HepG2 (cell line): ENCODE measurements around the gene RAMP1. TPM values are rescaled to one million over a fixed set of nuclear protein-coding genes. Genes with fewer than 3 reads are reported as not detected.

Source experiments
- ATAC-seq: fragments of 200-7000 bp; cut with Tn5 transposase; 3 replicates; pipeline ENCODE4 v1.9.1; 2020; ENCODE audit warnings: mild to moderate bottlenecking, moderate library complexity
- BruUV-seq: library from RNA; stranded (reverse); fragments of 400-500 nt; replicated peaks from 2 replicates; lab custom pipeline; 2021; lab: Mats Ljungman, UMichigan
- CTCF ChIA-PET: fragments of 300-600 bp; formaldehyde crosslinking; extraction: SDS; loops from one replicate; lab custom pipeline; 2021; ENCODE audit warnings: low total read pairs, inconsistent platforms, low intra/inter-chr PET ratio; lab: Yijun Ruan, JAX
- POLR2A ChIA-PET: fragments of 350-600 bp; sonication (Branson Sonifier 250); formaldehyde crosslinking; loops from one replicate; lab custom pipeline; 2020; ENCODE audit warnings: antibody characterized with exemption, inconsistent platforms; lab: Yijun Ruan, JAX
- DNase-seq: peaks from one replicate; pipeline ENCODE4 v3.0.0-alpha.2; 2015; ENCODE audit warnings: low spot score
- FAIRE-seq: peaks from 3 replicates; lab custom pipeline; 2011; peaks lifted over from hg19 to GRCh38; lab: Jason Lieb, UNC
- H2AFZ ChIP-seq: one replicate; pipeline ENCODE4 v1.6.1; 2011; ENCODE audit warnings: low read length, inconsistent platforms
- H3K27ac ChIP-seq: fragments of 300-600 bp; 3 replicates; pipeline ENCODE4 v1.8.0; 2011; ENCODE audit warnings: mixed run types, mild to moderate bottlenecking, mixed read lengths, low read length, inconsistent platforms; ENCODE audit not compliant: insufficient read depth; ENCODE audit errors: extremely low read length
- H3K27me3 ChIP-seq, 2 experiments: fragments of 200-600 bp in 1 of 2; 2 replicates in 1 of 2; 3 replicates in 1 of 2; pipeline versions ENCODE4 v1.6.0 to v1.8.0; 2011; ENCODE audit warnings: low read length in 2 of 2, mild to moderate bottlenecking in 2 of 2, moderate library complexity in 2 of 2, inconsistent platforms in 1 of 2; ENCODE audit not compliant: insufficient read depth in 2 of 2, control insufficient read depth in 1 of 2
- H3K36me3 ChIP-seq, 2 experiments: fragments of 200-600 bp in 1 of 2; replicated peaks in 1 of 2; 2 replicates in 1 of 2; 3 replicates in 1 of 2; pipeline versions ENCODE4 v1.5.1 to v1.8.0; 2011; ENCODE audit warnings: low read length in 2 of 2, inconsistent platforms in 1 of 2; ENCODE audit not compliant: insufficient read depth in 2 of 2, control insufficient read depth in 1 of 2
- H3K4me1 ChIP-seq: 2 replicates; pipeline ENCODE4 v1.5.1; 2012; ENCODE audit warnings: low read length, inconsistent platforms; ENCODE audit not compliant: insufficient read depth
- H3K4me2 ChIP-seq: 2 replicates; pipeline ENCODE4 v1.6.0; 2011; ENCODE audit warnings: low read depth, low read length, inconsistent platforms
- H3K4me3 ChIP-seq, 3 experiments: fragments of 200-600 bp in 1 of 3; sonication (generic), shearing (Covaris generic) in 1 of 3; replicated peaks in 1 of 3; 2 replicates each; pipeline ENCODE4 v1.5.1; 2011 to 2016; ENCODE audit warnings: low read length in 3 of 3, inconsistent platforms in 2 of 3, low read depth in 2 of 3, mild to moderate bottlenecking in 2 of 3, control low read depth in 1 of 3, mixed read lengths in 1 of 3; ENCODE audit not compliant: insufficient read depth in 1 of 3
- H3K79me2 ChIP-seq: one replicate; pipeline ENCODE4 v1.6.1; 2011; ENCODE audit warnings: low read length, inconsistent platforms; ENCODE audit not compliant: insufficient read depth
- H3K9ac ChIP-seq: 2 replicates; pipeline ENCODE4 v1.6.0; 2011; ENCODE audit warnings: mild to moderate bottlenecking, low read depth, low read length, inconsistent platforms; ENCODE audit not compliant: insufficient read depth
- H3K9me3 ChIP-seq: 2 replicates; pipeline ENCODE4 v1.5.1; 2012; ENCODE audit warnings: mild to moderate bottlenecking, low read length
- H4K20me1 ChIP-seq: 2 replicates; pipeline ENCODE4 v1.6.0; 2011; ENCODE audit warnings: inconsistent platforms, mild to moderate bottlenecking, low read length, moderate library complexity; ENCODE audit not compliant: insufficient read depth
- CCDC6 ChIP-seq: sonication (generic); formaldehyde crosslinking; IDR thresholded peaks from 2 replicates; pipeline ENCODE4 v1.8.1; 2022; ENCODE audit warnings: mild to moderate bottlenecking, missing genetic modification reagents, moderate library complexity
- EZH2 ChIP-seq: conservative IDR thresholded peaks from 2 replicates; pipeline ENCODE4 v1.6.1; 2012; ENCODE audit warnings: mild to moderate bottlenecking, low read depth, low read length, moderate library complexity
- IKZF4 ChIP-seq: sonication (generic); formaldehyde crosslinking; IDR thresholded peaks from 2 replicates; pipeline ENCODE4 v1.5.1; 2020; ENCODE audit warnings: borderline replicate concordance, mild to moderate bottlenecking, low read depth, missing genetic modification reagents; ENCODE audit errors: not compliant biosample characterization
- MAZ ChIP-seq, 2 experiments: sonication (generic) in 1 of 2; formaldehyde crosslinking in 1 of 2; IDR thresholded peaks; 2 replicates each; pipeline versions ENCODE4 v1.5.0 to v1.6.1; 2012 to 2020; ENCODE audit warnings: low read depth in 2 of 2, mild to moderate bottlenecking in 2 of 2, borderline replicate concordance in 1 of 2, improper control_type of control experiment in 1 of 2, low read length in 1 of 2, missing genetic modification reagents in 1 of 2, moderate library complexity in 1 of 2
- NCOA1 ChIP-seq: sonication (generic); formaldehyde crosslinking; IDR thresholded peaks from 2 replicates; pipeline ENCODE4 v1.9.0; 2021; ENCODE audit warnings: missing genetic modification reagents
- ZNF552 ChIP-seq: sonication (generic); formaldehyde crosslinking; IDR thresholded peaks from 2 replicates; pipeline ENCODE4 v1.9.0; 2022; ENCODE audit warnings: missing genetic modification reagents, mild to moderate bottlenecking, borderline replicate concordance
- WGBS: methylation state at CpG from one replicate; pipeline ENCODE4 v1.1.6; 2017; ENCODE audit warnings: low lambda C conversion rate; 5-methylcytosine and 5-hydroxymethylcytosine counted together
- in situ Hi-C: cut with HindIII; loops from 2 replicates; pipeline ENCODE4 v1.10.0; 2017; ENCODE audit warnings: low pct_unique_long_range_greater_than_20kb; ENCODE audit not compliant: extremely low pct_ligation_motif_present
- intact Hi-C: fragments of 100-400 bp; cut with micrococcal nuclease; formaldehyde crosslinking; loops from one replicate; pipeline ENCODE4 v1.10.0; 2022; ENCODE audit not compliant: unreplicated experiment
- polyA plus RNA-seq, 8 experiments: library from polyadenylated mRNA; depleted of rRNA in 3 of 8; stranded (reverse) in 7 of 8; unstranded in 1 of 8; fragments of >200 nt; fragmentation: Illumina TruSeq in 4 of 8; extraction: Trizol in 4 of 8; gene quantifications; 2 replicates each; pipeline versions ENCODE4 v1.2.1 to v1.2.3, GENCODE V29; 2011 to 2016; ENCODE audit warnings: low read depth in 4 of 8, missing spikeins in 1 of 8, mixed read lengths in 1 of 8; ENCODE audit not compliant: insufficient read depth in 1 of 8
- total RNA-seq, 5 experiments: library from RNA; depleted of rRNA; stranded (reverse); fragments of >200 nt; fragmentation: Illumina TruSeq; extraction: Trizol; gene quantifications; 2 replicates each; pipeline ENCODE4 v1.2.3, GENCODE V29; 2016; ENCODE audit warnings: low read depth in 1 of 5
- TF ChIP-seq, protein P1 (sequence below): sonication (generic); formaldehyde crosslinking; IDR thresholded peaks from 2 replicates; pipeline ENCODE4 v1.8.0; 2023; ENCODE audit warnings: mild to moderate bottlenecking, missing genetic modification reagents

Gene RAMP1
- total and polyA plus RNA-seq, 2 of the 13 experiments (the other 11 are each of a cell fraction or from before 2014, with no cell fraction given), result 0.29 to 0.61 TPM

DNA sequence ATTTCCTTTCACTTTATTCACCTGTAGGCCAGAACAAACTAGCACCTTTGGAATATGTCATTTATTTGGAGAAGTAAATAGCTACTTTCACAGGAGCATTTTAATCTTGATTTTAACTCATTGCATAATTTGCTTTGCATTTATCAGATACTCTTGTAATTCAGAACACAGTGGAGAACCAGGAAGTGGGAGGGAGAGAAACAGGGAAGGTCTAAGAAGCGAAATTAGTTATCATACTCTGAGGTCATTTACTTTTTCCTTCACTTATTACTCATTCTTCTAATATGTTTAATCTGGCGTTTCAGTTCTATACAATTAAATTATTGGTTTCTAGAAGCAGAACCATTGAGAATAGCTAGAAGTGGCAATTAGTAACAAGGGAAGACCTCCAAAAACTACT, 40.2 kb upstream of the RAMP1 start (continued):
- no peak for TF ChIP-seq MAZ (IDR thresholded peaks at IDR 0.05; ENCODE audit: borderline replicate concordance, low read depth, low read length)
- no peak for TF ChIP-seq MAZ (CRISPR knock-in tag; IDR thresholded peaks at IDR 0.05; ENCODE audit: low read depth)
- TF ChIP-seq, protein P1, sequence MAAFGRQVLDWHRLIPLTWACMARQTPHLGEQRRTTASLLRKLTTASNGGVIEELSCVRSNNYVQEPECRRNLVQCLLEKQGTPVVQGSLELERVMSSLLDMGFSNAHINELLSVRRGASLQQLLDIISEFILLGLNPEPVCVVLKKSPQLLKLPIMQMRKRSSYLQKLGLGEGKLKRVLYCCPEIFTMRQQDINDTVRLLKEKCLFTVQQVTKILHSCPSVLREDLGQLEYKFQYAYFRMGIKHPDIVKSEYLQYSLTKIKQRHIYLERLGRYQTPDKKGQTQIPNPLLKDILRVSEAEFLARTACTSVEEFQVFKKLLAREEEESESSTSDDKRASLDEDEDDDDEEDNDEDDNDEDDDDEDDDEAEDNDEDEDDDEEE, result no peak
- no peak for TF ChIP-seq CCDC6
- TF ChIP-seq, all 625 proteins: peak for 0

DNA sequence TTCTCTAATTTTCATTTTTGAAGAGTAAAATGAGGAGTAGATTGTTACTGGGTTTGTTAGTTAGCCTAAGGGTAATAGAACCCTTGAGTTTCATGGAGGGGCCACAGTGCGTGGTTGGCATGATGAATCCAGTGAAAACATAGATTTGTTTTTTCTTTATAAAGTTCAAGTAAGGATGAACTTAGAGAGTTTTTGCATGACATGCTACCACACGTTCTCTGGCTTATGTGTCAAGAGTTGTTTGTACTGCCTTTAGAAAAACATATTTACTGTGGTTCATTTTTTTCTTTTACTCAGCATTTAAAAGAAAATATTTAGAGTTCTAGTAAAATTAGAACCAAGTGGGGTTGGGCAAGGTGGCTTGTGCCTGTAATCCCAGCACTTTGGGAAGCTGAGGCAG, 39.0 kb upstream of the RAMP1 start:
- no peaks in the 10 kb centered on the region for H3K36me3 ChIP-seq
- ChIA-PET POLR2A (no interaction called here), CTCF (no interaction called here)
- no peak overlapping the region for H3K9ac ChIP-seq
- in situ Hi-C loops (no loop called here), intact Hi-C loops (no loop called here)
- FAIRE-seq (no peak), ATAC-seq (no peak), DNase-seq (no peak)
- H3K27me3 ChIP-seq, result peaks cover 0 to 4% of the 10 kb centered on the region in 2 experiments; a peak in 1 of 5 replicates
- H3K9me3 ChIP-seq, result no peaks in the 10 kb centered on the region
- no peak overlapping the region for H3K4me3 ChIP-seq
- no peak overlapping the region for H3K27ac ChIP-seq
- H3K4me1 ChIP-seq, result no peaks in the 10 kb centered on the region
- H3K79me2 ChIP-seq, result no peaks in the 10 kb centered on the region
- TF ChIP-seq NCOA1 (CRISPR knock-in tag), result no peak
- no peak for TF ChIP-seq EZH2
- no peak for TF ChIP-seq IKZF4 (CRISPR knock-in tag)
- TF ChIP-seq ZNF552 (CRISPR knock-in tag), result no peak
- no peaks in the 10 kb centered on the region for H4K20me1 ChIP-seq
- BruUV-seq, result no TSS peak
- 3% methylated on average over 2 of the region's 2 CpGs for WGBS
- H2AFZ ChIP-seq, result no peak overlapping the region
- H3K4me2 ChIP-seq, result no peak overlapping the region
